DND-41 (cell line): ENCODE measurements around the gene ZFP30.

ENCODE experiments used
- ATAC-seq: fragments of 200-7000 bp; cut with Tn5 transposase; 3 replicates; pipeline ENCODE4 v1.9.1; 2021; ENCODE audit warnings: low read depth; ENCODE audit not compliant: insufficient read depth
- DNase-seq: peaks from one replicate; pipeline ENCODE4 v3.0.0-alpha.2; 2020
- H2AFZ ChIP-seq: 2 replicates; pipeline ENCODE4 v1.6.0; 2012; ENCODE audit warnings: low read depth, low read length
- H3K27ac ChIP-seq: 2 replicates; pipeline ENCODE4 v1.5.1; 2012; ENCODE audit warnings: low read length, inconsistent platforms
- H3K27me3 ChIP-seq: fragments of 200-600 bp; sonication (generic); 2 replicates; pipeline ENCODE4 v1.6.0; 2012; ENCODE audit warnings: low read length, mild to moderate bottlenecking, inconsistent platforms; ENCODE audit not compliant: insufficient read depth, poor library complexity
- H3K36me3 ChIP-seq: 2 replicates; pipeline ENCODE4 v1.5.1; 2012; ENCODE audit warnings: low read length, inconsistent platforms; ENCODE audit not compliant: insufficient read depth
- H3K4me1 ChIP-seq: 2 replicates; pipeline ENCODE4 v1.5.1; 2012; ENCODE audit warnings: mild to moderate bottlenecking, low read length; ENCODE audit not compliant: insufficient read depth
- H3K4me2 ChIP-seq: 2 replicates; pipeline ENCODE4 v1.6.0; 2012; ENCODE audit warnings: mild to moderate bottlenecking, moderate library complexity, low read length, inconsistent platforms; ENCODE audit not compliant: insufficient read depth
- H3K4me3 ChIP-seq, 2 experiments: fragments of 200-600 bp in 1 of 2; shearing (Covaris generic) in 1 of 2; 2 replicates each; pipeline ENCODE4 v1.5.1; 2012 to 2016; ENCODE audit warnings: inconsistent platforms in 2 of 2, low read length in 2 of 2, mild to moderate bottlenecking in 2 of 2, low read depth in 1 of 2, moderate library complexity in 1 of 2
- H3K79me2 ChIP-seq: 2 replicates; pipeline ENCODE4 v1.6.0; 2012; ENCODE audit warnings: low read length, inconsistent platforms; ENCODE audit not compliant: insufficient read depth
- H3K9ac ChIP-seq: 2 replicates; pipeline ENCODE4 v1.6.0; 2012; ENCODE audit warnings: low read depth, mild to moderate bottlenecking, inconsistent platforms, low read length, moderate library complexity
- H3K9me3 ChIP-seq: 2 replicates; pipeline ENCODE4 v1.5.1; 2012; ENCODE audit warnings: low read length, moderate library complexity, mild to moderate bottlenecking, inconsistent platforms; ENCODE audit not compliant: insufficient read depth, severe bottlenecking
- H4K20me1 ChIP-seq: 2 replicates; pipeline ENCODE4 v1.6.0; 2012; ENCODE audit warnings: low read length; ENCODE audit not compliant: insufficient read depth
- EZH2 ChIP-seq: IDR thresholded peaks from 3 replicates; pipeline ENCODE4 v1.6.1; 2012; ENCODE audit warnings: borderline replicate concordance, low read depth, mild to moderate bottlenecking, moderate library complexity, low read length, inconsistent platforms; ENCODE audit not compliant: severe bottlenecking
- TF ChIP-seq, protein P1 (sequence below): IDR thresholded peaks from 2 replicates; pipeline ENCODE4 v1.5.1; 2012; ENCODE audit warnings: borderline replicate concordance, low read length, moderate library complexity, mild to moderate bottlenecking; ENCODE audit not compliant: poor library complexity, severe bottlenecking; ENCODE audit errors: extremely low read depth

Gene ZFP30

DNA sequence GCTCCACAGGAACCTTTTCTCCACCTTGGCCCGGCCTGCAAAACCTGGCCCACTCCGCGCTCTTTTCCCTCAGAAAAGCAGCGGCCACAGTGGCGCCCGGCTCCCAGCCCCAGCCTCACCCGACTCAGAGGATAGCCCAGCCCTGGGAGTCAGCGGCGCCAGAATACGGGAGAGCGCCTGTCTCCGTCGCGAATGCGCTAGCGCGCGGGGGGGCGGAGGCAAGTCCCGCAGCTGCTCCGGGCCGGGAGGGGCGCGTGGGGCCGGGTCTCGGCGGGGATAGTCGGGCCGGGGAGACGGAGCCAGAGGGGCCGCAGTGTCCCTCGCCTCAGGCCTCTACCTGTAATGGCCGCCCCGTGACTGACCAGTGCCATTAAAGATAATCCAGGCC, at the start of gene ZFP30:
ZFP30 (minus strand) TSS at position 165 of the 388 bp plus-strand sequence. CDS start 7,643 bp downstream, outside the sequence.
- no peaks in the 10 kb centered on the region for H3K27me3 ChIP-seq
- peaks cover 2% of the 10 kb centered on the region for H3K9me3 ChIP-seq
- H4K20me1 ChIP-seq: peaks cover 4% of the 10 kb centered on the region; the same call in 1 of the 2 replicates
- DNase-seq: peak; percentile 91
- peak within 1 kb of the TSS; percentile 96 for H2AFZ ChIP-seq
- H3K4me2 ChIP-seq: peak within 1 kb of the TSS; percentile 69
- H3K4me1 ChIP-seq: peaks cover 37% of the 10 kb centered on the region
- H3K36me3 ChIP-seq: peaks cover 20% of the 10 kb centered on the region
- H3K9ac ChIP-seq: peak within 1 kb of the TSS; percentile 87
- ATAC-seq: peak; percentile 80
- H3K27ac ChIP-seq: peak within 1 kb of the TSS; percentile 93
- TF ChIP-seq, protein P1, sequence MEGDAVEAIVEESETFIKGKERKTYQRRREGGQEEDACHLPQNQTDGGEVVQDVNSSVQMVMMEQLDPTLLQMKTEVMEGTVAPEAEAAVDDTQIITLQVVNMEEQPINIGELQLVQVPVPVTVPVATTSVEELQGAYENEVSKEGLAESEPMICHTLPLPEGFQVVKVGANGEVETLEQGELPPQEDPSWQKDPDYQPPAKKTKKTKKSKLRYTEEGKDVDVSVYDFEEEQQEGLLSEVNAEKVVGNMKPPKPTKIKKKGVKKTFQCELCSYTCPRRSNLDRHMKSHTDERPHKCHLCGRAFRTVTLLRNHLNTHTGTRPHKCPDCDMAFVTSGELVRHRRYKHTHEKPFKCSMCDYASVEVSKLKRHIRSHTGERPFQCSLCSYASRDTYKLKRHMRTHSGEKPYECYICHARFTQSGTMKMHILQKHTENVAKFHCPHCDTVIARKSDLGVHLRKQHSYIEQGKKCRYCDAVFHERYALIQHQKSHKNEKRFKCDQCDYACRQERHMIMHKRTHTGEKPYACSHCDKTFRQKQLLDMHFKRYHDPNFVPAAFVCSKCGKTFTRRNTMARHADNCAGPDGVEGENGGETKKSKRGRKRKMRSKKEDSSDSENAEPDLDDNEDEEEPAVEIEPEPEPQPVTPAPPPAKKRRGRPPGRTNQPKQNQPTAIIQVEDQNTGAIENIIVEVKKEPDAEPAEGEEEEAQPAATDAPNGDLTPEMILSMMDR: no peak
- TF ChIP-seq EZH2: no peak
- H3K79me2 ChIP-seq: peaks cover 62% of the 10 kb centered on the region
- peak within 1 kb of the TSS; percentile 74 to 95 for H3K4me3 ChIP-seq

DNA sequence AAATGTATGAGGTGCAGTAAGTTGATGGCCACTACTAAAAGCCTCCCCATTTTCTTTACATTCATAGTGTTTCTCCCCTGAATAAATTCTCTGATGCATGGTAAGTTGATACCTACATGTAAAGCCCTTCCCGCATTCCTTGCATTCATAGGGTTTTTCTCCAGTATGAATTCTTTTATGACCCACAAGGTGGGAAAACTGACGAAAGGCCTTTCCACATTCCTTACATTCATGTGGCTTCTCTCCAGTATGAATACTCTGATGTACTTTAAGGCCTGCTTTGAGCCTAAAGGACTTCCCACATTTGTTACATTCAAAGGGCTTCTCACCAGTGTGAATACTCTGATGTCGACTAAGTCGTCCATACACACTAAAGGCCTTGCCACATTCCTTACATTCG, 43.8 kb upstream of the ZFP30 start:
- no peaks in the 10 kb centered on the region for H3K4me1 ChIP-seq
- H3K4me2 ChIP-seq: no peak overlapping the region
- ATAC-seq (no peak), DNase-seq (no peak)
- H3K27me3 ChIP-seq: no peaks in the 10 kb centered on the region
- H3K36me3 ChIP-seq: peaks cover 53% of the 10 kb centered on the region
- H3K27ac ChIP-seq: no peak overlapping the region
- no peaks in the 10 kb centered on the region for H3K9me3 ChIP-seq
- no peak overlapping the region for H3K4me3 ChIP-seq
- H3K79me2 ChIP-seq: no peaks in the 10 kb centered on the region
- no peak overlapping the region for H2AFZ ChIP-seq
- no peak overlapping the region for H3K9ac ChIP-seq
- H4K20me1 ChIP-seq: no peaks in the 10 kb centered on the region
- TF ChIP-seq, protein P1: no peak
- no peak for TF ChIP-seq EZH2

DNA sequence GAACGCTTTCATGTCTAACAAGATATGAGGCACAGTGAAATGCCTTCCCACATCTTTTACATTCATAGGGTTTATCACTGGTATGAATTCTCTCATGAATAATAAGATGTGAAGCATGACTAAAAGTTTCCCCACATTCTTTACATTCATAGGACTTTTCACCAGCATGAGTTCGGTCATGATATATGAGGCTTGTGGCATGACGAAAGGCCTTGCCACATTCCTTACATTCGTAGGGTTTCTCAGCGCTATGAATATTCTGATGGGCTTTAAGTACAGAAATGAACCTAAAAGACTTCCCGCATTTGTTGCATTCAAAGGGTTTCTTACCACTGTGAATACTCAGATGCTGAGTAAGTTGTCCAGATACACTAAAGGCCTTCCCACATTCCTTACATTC, 43.0 kb upstream of the ZFP30 start:
- H3K27ac ChIP-seq: no peak overlapping the region
- 0 out of 2 replicates have a peak, but pooled peaks cover under 1% of the 10 kb centered on the region for H3K4me1 ChIP-seq
- DNase-seq (no peak), ATAC-seq (no peak)
- H3K4me3 ChIP-seq: no peak overlapping the region
- no peak for TF ChIP-seq EZH2
- TF ChIP-seq, protein P1: no peak
- no peak overlapping the region for H3K9ac ChIP-seq
- H3K9me3 ChIP-seq: no peaks in the 10 kb centered on the region
- H3K36me3 ChIP-seq: peaks cover 48% of the 10 kb centered on the region
- H3K79me2 ChIP-seq: no peaks in the 10 kb centered on the region
- no peaks in the 10 kb centered on the region for H3K27me3 ChIP-seq
- no peak overlapping the region for H2AFZ ChIP-seq
- no peaks in the 10 kb centered on the region for H4K20me1 ChIP-seq
- no peak overlapping the region for H3K4me2 ChIP-seq
